Hepatocyte (in vitro differentiated cells): Measurements from ENCODE around the gene HIBCH.

Experiments used
- CTCF ChIP-seq: fragments of 200-600 bp; sonication (generic); IDR thresholded peaks from 2 replicates; pipeline ENCODE4 v1.5.1; 2016; ENCODE audit warnings: antibody characterized with exemption, mild to moderate bottlenecking; ENCODE audit not compliant: poor library complexity
- EZH2 ChIP-seq: fragments of 200-600 bp; sonication (generic); IDR thresholded peaks from 2 replicates; pipeline ENCODE4 v1.6.1; 2016; ENCODE audit warnings: antibody characterized with exemption, mild to moderate bottlenecking, borderline replicate concordance

- no peak for TF ChIP-seq CTCF
- TF ChIP-seq EZH2, result no peak
Observed at GRCh38 chr2:190221429-190221828, 98.2 kb downstream of the HIBCH start.
